ENCODE results near the gene CLINT1. TPM values are rescaled to one million over a fixed set of nuclear protein-coding genes. Genes with fewer than 3 reads are reported as not detected.

Gene CLINT1
- total and polyA plus RNA-seq, 2 of the 13 experiments (the other 11 are each of a cell fraction or from before 2014, with no cell fraction given): 64.0 to 104 TPM

DNA sequence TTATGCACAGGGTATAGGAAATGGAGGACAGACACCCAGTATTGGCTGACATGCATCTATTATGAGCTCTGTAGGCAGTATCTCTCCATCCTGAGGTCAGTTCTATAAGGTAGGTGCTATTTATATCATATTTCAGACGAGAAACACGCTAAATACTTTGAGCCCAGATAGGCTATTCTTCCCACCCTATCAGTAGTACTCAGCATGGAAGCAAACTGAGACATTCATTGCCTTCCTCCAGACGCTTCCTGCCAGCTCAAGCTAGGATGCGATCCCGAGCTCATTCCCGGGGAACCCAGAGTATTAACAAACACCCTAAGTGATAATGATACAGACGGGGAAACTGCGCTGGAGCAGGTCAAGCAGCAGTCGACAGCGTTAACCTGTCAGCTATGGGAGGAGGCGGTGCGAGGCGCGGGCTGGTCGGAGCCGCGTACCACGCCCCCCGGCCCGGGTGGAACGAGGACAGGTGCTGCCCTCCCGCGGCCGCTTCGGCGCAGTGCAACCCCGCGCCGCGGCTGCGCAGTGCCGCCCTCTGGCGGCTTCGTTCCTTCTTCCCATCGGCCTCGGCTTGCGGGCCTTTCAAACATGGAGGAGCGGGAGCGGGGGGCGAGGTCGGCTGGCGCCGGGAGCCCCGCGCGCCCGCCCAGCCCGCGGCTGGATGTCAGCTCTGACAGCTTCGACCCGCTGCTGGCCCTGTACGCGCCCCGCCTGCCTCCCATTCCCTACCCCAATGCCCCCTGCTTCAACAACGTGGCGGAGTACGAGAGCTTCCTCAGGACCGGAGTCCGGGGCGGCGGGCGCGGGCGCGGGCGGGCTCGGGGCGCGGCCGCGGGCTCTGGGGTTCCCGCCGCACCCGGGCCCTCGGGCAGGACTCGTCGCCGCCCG, 115.5 kb downstream of the CLINT1 start, which contains the start of gene LSM11 (continued):
- TF ChIP-seq, protein P1, sequence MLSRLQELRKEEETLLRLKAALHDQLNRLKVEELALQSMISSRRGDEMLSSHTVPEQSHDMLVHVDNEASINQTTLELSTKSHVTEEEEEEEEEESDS (CRISPR knock-in tag; IDR thresholded peaks at IDR 0.05; ENCODE audit: borderline replicate concordance): no peak
- TF ChIP-seq, protein P2, sequence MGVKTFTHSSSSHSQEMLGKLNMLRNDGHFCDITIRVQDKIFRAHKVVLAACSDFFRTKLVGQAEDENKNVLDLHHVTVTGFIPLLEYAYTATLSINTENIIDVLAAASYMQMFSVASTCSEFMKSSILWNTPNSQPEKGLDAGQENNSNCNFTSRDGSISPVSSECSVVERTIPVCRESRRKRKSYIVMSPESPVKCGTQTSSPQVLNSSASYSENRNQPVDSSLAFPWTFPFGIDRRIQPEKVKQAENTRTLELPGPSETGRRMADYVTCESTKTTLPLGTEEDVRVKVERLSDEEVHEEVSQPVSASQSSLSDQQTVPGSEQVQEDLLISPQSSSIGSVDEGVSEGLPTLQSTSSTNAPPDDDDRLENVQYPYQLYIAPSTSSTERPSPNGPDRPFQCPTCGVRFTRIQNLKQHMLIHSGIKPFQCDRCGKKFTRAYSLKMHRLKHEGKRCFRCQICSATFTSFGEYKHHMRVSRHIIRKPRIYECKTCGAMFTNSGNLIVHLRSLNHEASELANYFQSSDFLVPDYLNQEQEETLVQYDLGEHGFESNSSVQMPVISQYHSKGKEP (CRISPR knock-in tag; IDR thresholded peaks at IDR 0.05): no peak
- peak; percentile 65 for TF ChIP-seq DMAP1 (CRISPR knock-in tag; IDR thresholded peaks at IDR 0.05)
- no peak for TF ChIP-seq DR1 (CRISPR knock-in tag; IDR thresholded peaks at IDR 0.05)
- TF ChIP-seq ELF4 (CRISPR knock-in tag; IDR thresholded peaks at IDR 0.05; ENCODE audit: borderline replicate concordance): no peak
- no peak for TF ChIP-seq MED13 (CRISPR knock-in tag; IDR thresholded peaks at IDR 0.05)
- TF ChIP-seq, protein P3, sequence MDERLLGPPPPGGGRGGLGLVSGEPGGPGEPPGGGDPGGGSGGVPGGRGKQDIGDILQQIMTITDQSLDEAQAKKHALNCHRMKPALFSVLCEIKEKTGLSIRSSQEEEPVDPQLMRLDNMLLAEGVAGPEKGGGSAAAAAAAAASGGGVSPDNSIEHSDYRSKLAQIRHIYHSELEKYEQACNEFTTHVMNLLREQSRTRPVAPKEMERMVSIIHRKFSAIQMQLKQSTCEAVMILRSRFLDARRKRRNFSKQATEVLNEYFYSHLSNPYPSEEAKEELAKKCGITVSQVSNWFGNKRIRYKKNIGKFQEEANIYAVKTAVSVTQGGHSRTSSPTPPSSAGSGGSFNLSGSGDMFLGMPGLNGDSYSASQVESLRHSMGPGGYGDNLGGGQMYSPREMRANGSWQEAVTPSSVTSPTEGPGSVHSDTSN (CRISPR knock-in tag; IDR thresholded peaks at IDR 0.05): no peak
- no peak for TF ChIP-seq ZNF549 (CRISPR knock-in tag; IDR thresholded peaks at IDR 0.05)
- TF ChIP-seq, protein P4, sequence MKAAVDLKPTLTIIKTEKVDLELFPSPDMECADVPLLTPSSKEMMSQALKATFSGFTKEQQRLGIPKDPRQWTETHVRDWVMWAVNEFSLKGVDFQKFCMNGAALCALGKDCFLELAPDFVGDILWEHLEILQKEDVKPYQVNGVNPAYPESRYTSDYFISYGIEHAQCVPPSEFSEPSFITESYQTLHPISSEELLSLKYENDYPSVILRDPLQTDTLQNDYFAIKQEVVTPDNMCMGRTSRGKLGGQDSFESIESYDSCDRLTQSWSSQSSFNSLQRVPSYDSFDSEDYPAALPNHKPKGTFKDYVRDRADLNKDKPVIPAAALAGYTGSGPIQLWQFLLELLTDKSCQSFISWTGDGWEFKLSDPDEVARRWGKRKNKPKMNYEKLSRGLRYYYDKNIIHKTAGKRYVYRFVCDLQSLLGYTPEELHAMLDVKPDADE (CRISPR knock-in tag; IDR thresholded peaks at IDR 0.05): no peak
- peak; percentile 45; the same call in 1 of the 2 replicates for TF ChIP-seq FOXA3 (CRISPR knock-in tag; IDR thresholded peaks at IDR 0.05)
- no peak for TF ChIP-seq RNF2 (conservative IDR thresholded peaks at IDR 0.05; ENCODE audit: low read depth)
- TF ChIP-seq ZNF563 (CRISPR knock-in tag; IDR thresholded peaks at IDR 0.05): peak; percentile 40; the same call in 1 of the 2 replicates
- TF ChIP-seq PHF21A (CRISPR knock-in tag; IDR thresholded peaks at IDR 0.05): no peak
- no peak for TF ChIP-seq EHMT2 (IDR thresholded peaks at IDR 0.05; ENCODE audit: borderline replicate concordance, low read depth, low read length)
- no peak for TF ChIP-seq ZNF790 (CRISPR knock-in tag; IDR thresholded peaks at IDR 0.05; ENCODE audit: borderline replicate concordance)
- TF ChIP-seq YEATS2 (CRISPR knock-in tag; IDR thresholded peaks at IDR 0.05; ENCODE audit: borderline replicate concordance): 0 out of 2 replicates have a peak, but pooled peaks have one; percentile 41
- no peak for TF ChIP-seq ZNF230 (CRISPR knock-in tag; IDR thresholded peaks at IDR 0.05)
- TF ChIP-seq, protein P5, sequence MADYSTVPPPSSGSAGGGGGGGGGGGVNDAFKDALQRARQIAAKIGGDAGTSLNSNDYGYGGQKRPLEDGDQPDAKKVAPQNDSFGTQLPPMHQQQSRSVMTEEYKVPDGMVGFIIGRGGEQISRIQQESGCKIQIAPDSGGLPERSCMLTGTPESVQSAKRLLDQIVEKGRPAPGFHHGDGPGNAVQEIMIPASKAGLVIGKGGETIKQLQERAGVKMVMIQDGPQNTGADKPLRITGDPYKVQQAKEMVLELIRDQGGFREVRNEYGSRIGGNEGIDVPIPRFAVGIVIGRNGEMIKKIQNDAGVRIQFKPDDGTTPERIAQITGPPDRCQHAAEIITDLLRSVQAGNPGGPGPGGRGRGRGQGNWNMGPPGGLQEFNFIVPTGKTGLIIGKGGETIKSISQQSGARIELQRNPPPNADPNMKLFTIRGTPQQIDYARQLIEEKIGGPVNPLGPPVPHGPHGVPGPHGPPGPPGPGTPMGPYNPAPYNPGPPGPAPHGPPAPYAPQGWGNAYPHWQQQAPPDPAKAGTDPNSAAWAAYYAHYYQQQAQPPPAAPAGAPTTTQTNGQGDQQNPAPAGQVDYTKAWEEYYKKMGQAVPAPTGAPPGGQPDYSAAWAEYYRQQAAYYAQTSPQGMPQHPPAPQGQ (CRISPR knock-in tag; IDR thresholded peaks at IDR 0.05; ENCODE audit: borderline replicate concordance): 0 out of 2 replicates have a peak, but pooled peaks have one; percentile 27
- no peak for TF ChIP-seq MYNN (CRISPR knock-in tag; IDR thresholded peaks at IDR 0.05; ENCODE audit: low read depth)
- TF ChIP-seq, protein P6, sequence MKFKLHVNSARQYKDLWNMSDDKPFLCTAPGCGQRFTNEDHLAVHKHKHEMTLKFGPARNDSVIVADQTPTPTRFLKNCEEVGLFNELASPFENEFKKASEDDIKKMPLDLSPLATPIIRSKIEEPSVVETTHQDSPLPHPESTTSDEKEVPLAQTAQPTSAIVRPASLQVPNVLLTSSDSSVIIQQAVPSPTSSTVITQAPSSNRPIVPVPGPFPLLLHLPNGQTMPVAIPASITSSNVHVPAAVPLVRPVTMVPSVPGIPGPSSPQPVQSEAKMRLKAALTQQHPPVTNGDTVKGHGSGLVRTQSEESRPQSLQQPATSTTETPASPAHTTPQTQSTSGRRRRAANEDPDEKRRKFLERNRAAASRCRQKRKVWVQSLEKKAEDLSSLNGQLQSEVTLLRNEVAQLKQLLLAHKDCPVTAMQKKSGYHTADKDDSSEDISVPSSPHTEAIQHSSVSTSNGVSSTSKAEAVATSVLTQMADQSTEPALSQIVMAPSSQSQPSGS (CRISPR knock-in tag; IDR thresholded peaks at IDR 0.05): peak; percentile 67; the same call in 1 of the 2 replicates
- 0 out of 2 replicates have a peak, but pooled peaks have one; percentile 42 for TF ChIP-seq SMAD3 (CRISPR knock-in tag; IDR thresholded peaks at IDR 0.05)
- no peak for TF ChIP-seq GTF3A (CRISPR knock-in tag; conservative IDR thresholded peaks at IDR 0.05)

Measured in HepG2 (cell line).